GM21825 (cell line): ENCODE measurements around the gene SFTPA2.
"Not testable (repeated sequence)": the region's sequence is repeated elsewhere in the genome, so short reads cannot be mapped to it uniquely, and the experiment has no call there.

Experiments used
- ATAC-seq: cut with Tn5 transposase; IDR thresholded peaks from one replicate; pipeline ENCODE4 v1.9.1; 2021; ENCODE audit warnings: mild to moderate bottlenecking, moderate library complexity; ENCODE audit not compliant: unreplicated experiment

Gene SFTPA2

GRCh38 chr10:79516532-79517205 is 43.5 kb downstream of the SFTPA2 start:
- ATAC-seq = not testable (repeated sequence)

- not testable (repeated sequence) for ATAC-seq
Observed at GRCh38 chr10:79511891-79512583, 48.2 kb downstream of the SFTPA2 start, which contains the start of gene EIF5AL1. EIF5AL1 (plus strand) TSS chr10:79512533; CDS start chr10:79512650, 117 bp downstream.

- not testable (repeated sequence) for ATAC-seq
Observed at GRCh38 chr10:79509934-79510508, 50.2 kb downstream of the SFTPA2 start.

- ATAC-seq = peak; percentile 51
Observed at GRCh38 chr10:79509306-79509933, 50.8 kb downstream of the SFTPA2 start.

GRCh38 chr10:79508245-79508644 is 52.0 kb downstream of the SFTPA2 start:
- not testable (repeated sequence) for ATAC-seq

GRCh38 chr10:79507440-79508167 is 52.6 kb downstream of the SFTPA2 start:
- no peak for ATAC-seq
